ENCODE results near the gene RBBP7. TPM values are rescaled to one million over a fixed set of nuclear protein-coding genes. Genes with fewer than 3 reads are reported as not detected.

RBBP7 gene
- polyA plus RNA-seq, 1 donor (not counting 4 experiments of a cell fraction or from before 2014, with no cell fraction given): 137 TPM

DNA sequence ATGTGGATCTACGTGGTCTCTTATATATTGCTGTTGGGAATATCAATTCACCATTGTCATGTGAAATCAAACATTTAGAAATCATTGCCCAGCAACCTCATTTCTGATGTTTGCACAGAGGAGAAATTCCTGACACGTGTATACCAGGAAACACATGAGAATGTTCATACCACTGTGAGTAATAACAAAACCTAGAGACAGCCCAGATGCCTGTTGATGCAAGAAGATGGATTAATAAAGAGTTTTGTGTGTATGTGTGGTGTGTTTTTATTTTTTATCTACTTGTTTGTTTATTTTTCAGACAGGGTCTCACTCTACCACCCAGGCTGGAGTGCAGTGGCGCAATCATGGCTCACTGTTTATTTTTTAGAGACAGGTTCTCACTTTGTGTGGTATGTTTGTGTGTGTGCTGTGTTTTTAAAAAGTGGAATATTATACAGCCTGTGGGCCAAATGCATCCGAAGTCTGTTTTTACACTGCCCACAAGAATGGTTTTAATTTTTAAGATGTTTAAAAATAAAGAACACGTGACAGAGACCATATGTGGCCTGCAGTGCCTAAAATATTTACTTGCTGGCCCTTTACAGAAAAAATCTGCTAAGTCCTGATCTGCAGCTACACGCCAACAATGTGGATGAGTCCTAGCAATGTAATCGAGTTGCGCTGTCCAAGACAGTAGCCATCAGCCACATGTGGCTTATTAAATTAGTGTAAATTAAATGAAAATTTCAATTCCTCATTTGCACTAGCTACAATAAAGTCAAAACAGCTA lies 44.7 kb downstream of the RBBP7 start:
- no peak overlapping the region for H2AFZ ChIP-seq (ENCODE audit: control insufficient read depth, low read length)
- H3K9me3 ChIP-seq (ENCODE audit: control insufficient read depth, low read depth, low read length): no peaks in the 10 kb centered on the region
- no peak overlapping the region for H3K4me2 ChIP-seq (ENCODE audit: control insufficient read depth, extremely low read depth, insufficient read depth, low read depth, low read length)
- dilution Hi-C loops (cut with MboI; ENCODE audit: extremely low pct_ligation_motif_present, low sequenced_read_pairs): loop anchor here (25.0 kb wide), 1 partner anchor 237 kb away; no protein-coding TSS in a partner anchor
- DNase-seq (ENCODE audit: low read depth, low spot score) (no peak), FAIRE-seq (no peak)
- H3K36me3 ChIP-seq (ENCODE audit: control insufficient read depth in 2 of 2, extremely low read depth in 1 of 2, insufficient read depth in 2 of 2, low read length in 2 of 2): peaks cover 7 to 22% of the 10 kb centered on the region in 2 experiments
- no peak for TF ChIP-seq EZH2 (IDR thresholded peaks at IDR 0.05; ENCODE audit: low read length)
- TF ChIP-seq, protein P1, sequence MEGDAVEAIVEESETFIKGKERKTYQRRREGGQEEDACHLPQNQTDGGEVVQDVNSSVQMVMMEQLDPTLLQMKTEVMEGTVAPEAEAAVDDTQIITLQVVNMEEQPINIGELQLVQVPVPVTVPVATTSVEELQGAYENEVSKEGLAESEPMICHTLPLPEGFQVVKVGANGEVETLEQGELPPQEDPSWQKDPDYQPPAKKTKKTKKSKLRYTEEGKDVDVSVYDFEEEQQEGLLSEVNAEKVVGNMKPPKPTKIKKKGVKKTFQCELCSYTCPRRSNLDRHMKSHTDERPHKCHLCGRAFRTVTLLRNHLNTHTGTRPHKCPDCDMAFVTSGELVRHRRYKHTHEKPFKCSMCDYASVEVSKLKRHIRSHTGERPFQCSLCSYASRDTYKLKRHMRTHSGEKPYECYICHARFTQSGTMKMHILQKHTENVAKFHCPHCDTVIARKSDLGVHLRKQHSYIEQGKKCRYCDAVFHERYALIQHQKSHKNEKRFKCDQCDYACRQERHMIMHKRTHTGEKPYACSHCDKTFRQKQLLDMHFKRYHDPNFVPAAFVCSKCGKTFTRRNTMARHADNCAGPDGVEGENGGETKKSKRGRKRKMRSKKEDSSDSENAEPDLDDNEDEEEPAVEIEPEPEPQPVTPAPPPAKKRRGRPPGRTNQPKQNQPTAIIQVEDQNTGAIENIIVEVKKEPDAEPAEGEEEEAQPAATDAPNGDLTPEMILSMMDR (optimal IDR thresholded peaks at IDR 0.05 in 1 of 3, IDR thresholded peaks at IDR 0.05 in 1 of 3, conservative IDR thresholded peaks at IDR 0.05 in 1 of 3; ENCODE audit: extremely low read depth in 1 of 3, insufficient read depth in 2 of 3, low read length in 3 of 3): no peak
- peak overlapping the region; percentile 90 for H3K27ac ChIP-seq (ENCODE audit: control insufficient read depth, insufficient read depth, low read length)
- no peak overlapping the region for H3K4me3 ChIP-seq (ENCODE audit: control insufficient read depth in 2 of 3, extremely low read depth in 1 of 3, insufficient read depth in 2 of 3, low read depth in 1 of 3, low read length in 3 of 3)
- no peaks in the 10 kb centered on the region for H4K20me1 ChIP-seq (ENCODE audit: control insufficient read depth, extremely low read depth, insufficient read depth, low read length)
- H3K27me3 ChIP-seq (ENCODE audit: control insufficient read depth, extremely low read depth, insufficient read depth, low read length): no peaks in the 10 kb centered on the region
- peak overlapping the region; percentile 9 for H3K9ac ChIP-seq (ENCODE audit: control insufficient read depth, extremely low read depth, insufficient read depth, low read length)
- H3K4me1 ChIP-seq (ENCODE audit: control insufficient read depth, extremely low read depth, insufficient read depth, low read length): peaks cover 52% of the 10 kb centered on the region
- H3K9me1 ChIP-seq (ENCODE audit: control insufficient read depth, extremely low read depth, insufficient read depth, low read length): peaks cover 2% of the 10 kb centered on the region
- no peaks in the 10 kb centered on the region for H3K79me2 ChIP-seq (ENCODE audit: control insufficient read depth, insufficient read depth, low read length)

GRCh38 chrX:16822723-16823122 lies 47.4 kb downstream of the RBBP7 start:
- no peaks in the 10 kb centered on the region for H3K9me3 ChIP-seq (ENCODE audit: control insufficient read depth, low read depth, low read length)
- peak overlapping the region; percentile 14 for H3K4me2 ChIP-seq (ENCODE audit: control insufficient read depth, extremely low read depth, insufficient read depth, low read depth, low read length)
- H3K4me3 ChIP-seq (ENCODE audit: control insufficient read depth in 2 of 3, extremely low read depth in 1 of 3, insufficient read depth in 2 of 3, low read depth in 1 of 3, low read length in 3 of 3): peak overlapping the region in 1 of 3 experiments; percentile 13
- H2AFZ ChIP-seq (ENCODE audit: control insufficient read depth, low read length): no peak overlapping the region
- no peak for TF ChIP-seq EZH2 (IDR thresholded peaks at IDR 0.05; ENCODE audit: low read length)
- TF ChIP-seq, protein P1 (optimal IDR thresholded peaks at IDR 0.05 in 1 of 3, IDR thresholded peaks at IDR 0.05 in 1 of 3, conservative IDR thresholded peaks at IDR 0.05 in 1 of 3; ENCODE audit: extremely low read depth in 1 of 3, insufficient read depth in 2 of 3, low read length in 3 of 3): no peak
- dilution Hi-C loops (cut with MboI; ENCODE audit: extremely low pct_ligation_motif_present, low sequenced_read_pairs): no loop called here
- no peak for DNase-seq (ENCODE audit: low read depth, low spot score)
- H3K9me1 ChIP-seq (ENCODE audit: control insufficient read depth, extremely low read depth, insufficient read depth, low read length): peaks cover 2% of the 10 kb centered on the region
- peaks cover 4% of the 10 kb centered on the region for H4K20me1 ChIP-seq (ENCODE audit: control insufficient read depth, extremely low read depth, insufficient read depth, low read length)
- peak overlapping the region; percentile 17 for H3K9ac ChIP-seq (ENCODE audit: control insufficient read depth, extremely low read depth, insufficient read depth, low read length)
- FAIRE-seq: peak; percentile 43
- peaks cover 3% of the 10 kb centered on the region for H3K79me2 ChIP-seq (ENCODE audit: control insufficient read depth, insufficient read depth, low read length)
- H3K27me3 ChIP-seq (ENCODE audit: control insufficient read depth, extremely low read depth, insufficient read depth, low read length): no peaks in the 10 kb centered on the region
- peaks cover 44% of the 10 kb centered on the region for H3K4me1 ChIP-seq (ENCODE audit: control insufficient read depth, extremely low read depth, insufficient read depth, low read length)
- peak overlapping the region; percentile 87 for H3K27ac ChIP-seq (ENCODE audit: control insufficient read depth, insufficient read depth, low read length)
- peaks cover 2 to 25% of the 10 kb centered on the region in 2 experiments for H3K36me3 ChIP-seq (ENCODE audit: control insufficient read depth in 2 of 2, extremely low read depth in 1 of 2, insufficient read depth in 2 of 2, low read length in 2 of 2)
